B cell (primary cell): ENCODE data around the gene OTOP2. TPM values are rescaled to one million over a fixed set of nuclear protein-coding genes. Genes with fewer than 3 reads are reported as not detected.
"Not testable (repeated sequence)": the region's sequence is repeated elsewhere in the genome, so short reads cannot be mapped to it uniquely, and the experiment has no call there.

ENCODE experiments used
- ATAC-seq: fragments of 200-7000 bp; cut with Tn5 transposase; one replicate; pipeline ENCODE4 v1.10.0; 2021; ENCODE audit warnings: low read depth, mild to moderate bottlenecking, moderate number of reproducible peaks, moderate library complexity
- CTCF ChIA-PET: fragments of 350-600 bp; sonication (Branson Sonifier 250); formaldehyde crosslinking; loops from one replicate; lab custom pipeline; 2021; ENCODE audit warnings: antibody characterized with exemption, inconsistent platforms; lab: Charles Lee
- POLR2A ChIA-PET: fragments of 350-600 bp; sonication (Branson Sonifier 250); formaldehyde crosslinking; loops from one replicate; lab custom pipeline; 2021; ENCODE audit warnings: antibody characterized with exemption; lab: Charles Lee
- DNase-seq: peaks from one replicate; pipeline ENCODE4 v3.0.0; 2013
- H2AFZ ChIP-seq: 2 replicates; pipeline ENCODE4 v1.6.1; 2012; ENCODE audit warnings: mild to moderate bottlenecking, low read depth, low read length; ENCODE audit not compliant: insufficient read depth, poor library complexity, severe bottlenecking
- H3K27ac ChIP-seq, 2 donors: 1 replicate in 1 of 2; 2 replicates in 1 of 2; pipeline ENCODE4 v1.5.1; 2012 to 2013; ENCODE audit warnings: low read length in 2 of 2, mild to moderate bottlenecking in 2 of 2, moderate library complexity in 1 of 2
- H3K27me3 ChIP-seq, 4 experiments: fragments of 200-600 bp in 1 of 4; sonication (generic) in 1 of 4; replicated peaks in 1 of 4; 1 replicate in 2 of 4; 2 replicates in 2 of 4; pipeline versions ENCODE4 v1.6.1 to v1.7.0; 2013 to 2016; ENCODE audit warnings: low read length in 3 of 4, mild to moderate bottlenecking in 2 of 4, mixed read lengths in 1 of 4, moderate library complexity in 1 of 4; ENCODE audit not compliant: insufficient read depth in 4 of 4, control insufficient read depth in 3 of 4; ENCODE audit errors: control extremely low read depth in 1 of 4
- H3K36me3 ChIP-seq, 2 experiments: replicated peaks in 1 of 2; 1 replicate in 1 of 2; 2 replicates in 1 of 2; pipeline versions ENCODE4 v1.6.1 to v1.7.1; 2013; ENCODE audit warnings: low read length in 1 of 2; ENCODE audit not compliant: insufficient read depth in 2 of 2, control insufficient read depth in 1 of 2; ENCODE audit errors: control extremely low read depth in 1 of 2, extremely low read depth in 1 of 2
- H3K4me1 ChIP-seq, 2 donors: fragments of 200-600 bp in 1 of 2; sonication (generic) in 1 of 2; 1 replicate in 1 of 2; 2 replicates in 1 of 2; pipeline versions ENCODE4 v1.5.1 to v1.6.1; 2013 to 2017; ENCODE audit warnings: low read length in 2 of 2; ENCODE audit not compliant: control insufficient read depth in 2 of 2, insufficient read depth in 2 of 2
- H3K4me2 ChIP-seq: replicated peaks from 2 replicates; pipeline ENCODE3; 2012; ENCODE audit warnings: mild to moderate bottlenecking, low read depth, low read length; ENCODE audit not compliant: poor library complexity, severe bottlenecking
- H3K4me3 ChIP-seq, 5 experiments: fragments of 200-600 bp in 1 of 5; sonication (generic) in 1 of 5; 1 replicate in 3 of 5; 2 replicates in 2 of 5; pipeline versions ENCODE4 v1.5.1 to v1.7.0; 2011 to 2016; ENCODE audit warnings: low read length in 4 of 5, mild to moderate bottlenecking in 4 of 5, low read depth in 2 of 5, control low read depth in 1 of 5, moderate library complexity in 1 of 5; ENCODE audit not compliant: insufficient read depth in 1 of 5; ENCODE audit errors: control extremely low read depth in 1 of 5, extremely low read depth in 1 of 5
- H3K79me2 ChIP-seq: fragments of 200-600 bp; sonication (generic); one replicate; pipeline ENCODE4 v1.6.0; 2016; ENCODE audit warnings: low read length; ENCODE audit not compliant: control insufficient read depth, insufficient read depth
- H3K9ac ChIP-seq: fragments of 200-600 bp; sonication (generic); 2 replicates; pipeline ENCODE4 v1.6.1; 2017; ENCODE audit warnings: mild to moderate bottlenecking, low read length, moderate library complexity
- H3K9me3 ChIP-seq, 3 donors: one replicate each; pipeline versions ENCODE4 v1.6.1 to v1.7.1; 2013; ENCODE audit warnings: low read length in 2 of 3; ENCODE audit not compliant: control insufficient read depth in 2 of 3, insufficient read depth in 1 of 3; ENCODE audit errors: control extremely low read depth in 1 of 3
- H4K20me1 ChIP-seq: 2 replicates; pipeline ENCODE4 v1.6.0; 2012; ENCODE audit warnings: mild to moderate bottlenecking, low read length; ENCODE audit not compliant: insufficient read depth, control insufficient read depth, poor library complexity, severe bottlenecking
- H3K27ac Mint-ChIP-seq: one replicate; pipeline ENCODE4 v1.8.0; 2021; ENCODE audit warnings: mixed read lengths
- H3K27me3 Mint-ChIP-seq: one replicate; pipeline ENCODE4 v1.8.0; 2021; ENCODE audit warnings: mixed read lengths
- H3K4me1 Mint-ChIP-seq: one replicate; pipeline ENCODE4 v1.8.0; 2021; ENCODE audit warnings: mixed read lengths
- H3K4me3 Mint-ChIP-seq: one replicate; pipeline ENCODE4 v1.8.0; 2021; ENCODE audit warnings: mixed read lengths
- H3K9me3 Mint-ChIP-seq: one replicate; pipeline ENCODE4 v1.8.0; 2022; ENCODE audit warnings: mixed read lengths; ENCODE audit not compliant: insufficient read depth
- CTCF ChIP-seq: fragments of 200-600 bp; IDR thresholded peaks from one replicate; pipeline ENCODE4 v1.8.0; 2022; ENCODE audit warnings: antibody characterized with exemption, mild to moderate bottlenecking
- EZH2 ChIP-seq: IDR thresholded peaks from 2 replicates; pipeline ENCODE4 v1.6.1; 2012; ENCODE audit warnings: borderline replicate concordance, low read depth, mild to moderate bottlenecking, moderate library complexity, low read length; ENCODE audit not compliant: insufficient read depth, poor library complexity, severe bottlenecking
- WGBS: methylation state at CpG from one replicate; pipeline ENCODE4 v1.1.5; 2013; ENCODE audit warnings: missing lambda C conversion rate; ENCODE audit not compliant: insufficient coverage; 5-methylcytosine and 5-hydroxymethylcytosine counted together
- intact Hi-C: fragments of 100-400 bp; cut with micrococcal nuclease; formaldehyde crosslinking; loops from one replicate; pipeline ENCODE4 v1.10.0; 2022
- polyA plus RNA-seq: library from polyadenylated mRNA; depleted of rRNA; stranded (reverse); fragments of >200 nt; gene quantifications from 2 replicates; pipeline ENCODE4 v1.2.3, GENCODE V29; 2012
- total RNA-seq, 2 donors: library from RNA; stranded (reverse); fragments of 120-200 nt in 1 of 2; gene quantifications; 1 replicate in 1 of 2; 2 replicates in 1 of 2; pipeline versions ENCODE4 v1.2.3 to v1.2.4, GENCODE V29; 2013 to 2022

The OTOP2 gene
- total and polyA plus RNA-seq, 2 donors (not counting 1 experiment from before 2014, with no cell fraction given), result not detected

- no peak overlapping the region for H3K9ac ChIP-seq
- H3K9me3 ChIP-seq, result peaks cover 0 to 6% (median 0%) of the 10 kb centered on the region in 3 donors
- intact Hi-C loops, result no loop called here
- peaks cover 0 to 22% (median 5%) of the 10 kb centered on the region in 4 experiments for H3K27me3 ChIP-seq
- DNase-seq (no peak), ATAC-seq (no peak)
- H3K9me3 Mint-ChIP-seq, result no peaks in the 10 kb centered on the region
- H3K27me3 Mint-ChIP-seq, result peaks cover 21% of the 10 kb centered on the region
- CTCF ChIA-PET, result interaction anchor here (1.7 to 5.9 kb wide), 2 partner anchors 10 to 11 kb away, joined by 5 to 32 read pairs; no protein-coding TSS in a partner anchor
- no peak overlapping the region for H2AFZ ChIP-seq
- H3K4me3 Mint-ChIP-seq, result no peak overlapping the region
- H3K36me3 ChIP-seq, result no peaks in the 10 kb centered on the region
- H3K27ac Mint-ChIP-seq, result no peak overlapping the region
- H4K20me1 ChIP-seq, result no peaks in the 10 kb centered on the region
- no peak overlapping the region for H3K27ac ChIP-seq
- H3K4me1 ChIP-seq, result peaks cover 13 to 16% of the 10 kb centered on the region in 2 donors
- H3K79me2 ChIP-seq, result no peaks in the 10 kb centered on the region
- 92% methylated on average over 5 of the region's 5 CpGs for WGBS
- TF ChIP-seq EZH2, result no peak
- no peak for TF ChIP-seq CTCF
- H3K4me2 ChIP-seq, result no peak overlapping the region
- no peak overlapping the region for H3K4me3 ChIP-seq
- peaks cover 9% of the 10 kb centered on the region for H3K4me1 Mint-ChIP-seq
- POLR2A ChIA-PET, result no interaction called here
Measured at GRCh38 chr17:74968361-74968780, 44.3 kb downstream of the OTOP2 start.

GRCh38 chr17:74969501-74969900 lies 45.4 kb downstream of the OTOP2 start:
- WGBS, result 100% methylated on average over 2 of the region's 5 CpGs
- H3K27me3 ChIP-seq, result peaks cover 0 to 32% (median 9%) of the 10 kb centered on the region in 4 experiments
- H3K27ac ChIP-seq, intact Hi-C loops, H3K79me2 ChIP-seq, ATAC-seq, H3K9me3 ChIP-seq, H3K36me3 ChIP-seq, H2AFZ ChIP-seq, H3K4me2 ChIP-seq, DNase-seq, H3K4me1 Mint-ChIP-seq, H3K4me3 ChIP-seq, H3K27ac Mint-ChIP-seq, H3K4me3 Mint-ChIP-seq, H3K9ac ChIP-seq, H3K9me3 Mint-ChIP-seq, H4K20me1 ChIP-seq: not testable (repeated sequence)
- ChIA-PET CTCF (interaction anchor here (0.7 to 5.9 kb wide), 4 partner anchors 8 to 178 kb away, joined by 3 to 32 read pairs (median 4); no protein-coding TSS in a partner anchor), POLR2A (interaction anchor here (0.7 kb wide), 1 partner anchor 14 kb away, joined by 4 read pairs; no protein-coding TSS in a partner anchor)
- peaks cover 13 to 16% of the 10 kb centered on the region in 2 donors for H3K4me1 ChIP-seq
- peaks cover 23% of the 10 kb centered on the region for H3K27me3 Mint-ChIP-seq
